ENCODE measurements around the gene CDNF.
A peak's percentile ranks its signal among the peaks of the same experiment; 100 is the strongest.
"Not testable (repeated sequence)": the region's sequence is repeated elsewhere in the genome, so short reads cannot be mapped to it uniquely, and the experiment has no call there.

Gene CDNF

GRCh38 chr10:14837757-14838581 is at the start of gene CDNF, which contains the start of the genes HSPA14 and MSANTD7:
Gene CDNF (minus strand): TSS chr10:14838037. CDS start chr10:14837946, 91 bp downstream.
Gene HSPA14 (plus strand): TSS chr10:14838306. CDS start chr10:14838403, 97 bp downstream.
Gene MSANTD7 (plus strand): TSS chr10:14838306. CDS start chr10:14842285, 3,979 bp downstream.
- peak; percentile 100 for DNase-seq (ENCODE audit: low spot score)

GRCh38 chr10:14884082-14884481 is 46.2 kb upstream of the CDNF start:
- DNase-seq (ENCODE audit: low spot score): no peak

GRCh38 chr10:14880229-14880628 is 42.4 kb upstream of the CDNF start:
- DNase-seq (ENCODE audit: low spot score): no peak

DNA sequence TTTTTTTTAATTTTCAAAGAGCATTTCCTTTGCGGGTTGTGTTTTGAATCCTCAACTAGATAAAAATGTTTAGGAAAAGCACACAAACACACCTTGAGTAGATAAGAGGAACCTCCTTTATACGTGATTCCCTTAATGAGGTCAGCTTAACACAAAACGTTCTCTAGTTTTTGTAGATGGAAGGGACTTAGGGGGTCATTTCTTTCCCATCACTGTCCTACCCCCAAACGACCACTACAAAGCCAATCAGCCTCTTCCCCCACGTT is 42.0 kb upstream of the CDNF start:
- DNase-seq (ENCODE audit: low spot score): no peak

- DNase-seq (ENCODE audit: low spot score): no peak
Observed at GRCh38 chr10:14879124-14879927, 41.5 kb upstream of the CDNF start.

DNA sequence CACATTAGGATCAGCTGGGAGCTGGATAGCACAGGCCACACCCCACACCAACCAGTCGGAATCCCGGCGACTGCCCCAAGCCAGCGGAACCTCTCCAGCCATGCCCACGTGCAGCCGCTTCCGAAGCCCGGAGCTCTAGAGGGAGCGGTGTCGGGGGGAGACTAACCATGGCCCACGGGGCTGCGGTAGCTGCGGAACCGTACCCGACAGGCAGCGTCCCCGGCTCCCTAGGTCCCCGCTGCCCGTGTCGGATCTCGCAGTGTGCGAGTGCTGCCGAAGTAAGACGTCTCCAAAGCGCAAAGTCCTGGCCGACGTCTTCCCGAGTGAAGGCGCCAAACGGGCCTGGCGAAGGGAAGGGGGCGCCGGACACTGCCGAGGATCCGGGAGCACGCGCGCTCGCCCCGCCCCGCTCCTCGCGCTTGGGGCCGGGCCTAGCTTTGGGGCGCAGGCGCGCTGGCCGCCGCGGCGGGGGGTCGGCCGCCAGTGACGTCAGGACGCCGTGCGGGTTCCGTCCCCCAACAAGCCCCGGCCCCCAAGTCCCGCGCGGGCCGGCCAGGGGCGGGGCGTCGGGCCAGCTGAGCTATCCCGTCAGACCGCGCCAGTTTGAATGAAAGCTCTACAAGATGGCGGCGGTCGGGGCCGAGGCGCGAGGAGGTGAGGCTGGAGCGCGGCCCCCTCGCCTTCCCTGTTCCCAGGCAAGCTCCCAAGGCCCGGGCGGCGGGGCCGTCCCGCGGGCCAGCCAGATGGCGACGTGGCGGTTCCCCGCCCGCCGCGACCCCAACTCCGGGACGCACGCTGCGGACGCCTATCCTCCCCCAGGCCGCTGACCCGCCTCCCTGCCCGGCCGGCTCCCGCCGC is 40.7 kb upstream of the CDNF start, which contains the start of gene SUV39H2:
Gene SUV39H2, plus strand, starts transcription at position 601 of the 858 bp plus-strand sequence. Its CDS starts 23 bp downstream, at position 624.
- DNase-seq (ENCODE audit: low spot score): peak; percentile 94

GRCh38 chr10:14876764-14877163 is 38.9 kb upstream of the CDNF start:
- DNase-seq (ENCODE audit: low spot score): no peak

GRCh38 chr10:14875941-14876340 is 38.1 kb upstream of the CDNF start:
- DNase-seq (ENCODE audit: low spot score): no peak

- no peak for DNase-seq (ENCODE audit: low spot score)
Observed at GRCh38 chr10:14873090-14873760, 35.4 kb upstream of the CDNF start.

DNA sequence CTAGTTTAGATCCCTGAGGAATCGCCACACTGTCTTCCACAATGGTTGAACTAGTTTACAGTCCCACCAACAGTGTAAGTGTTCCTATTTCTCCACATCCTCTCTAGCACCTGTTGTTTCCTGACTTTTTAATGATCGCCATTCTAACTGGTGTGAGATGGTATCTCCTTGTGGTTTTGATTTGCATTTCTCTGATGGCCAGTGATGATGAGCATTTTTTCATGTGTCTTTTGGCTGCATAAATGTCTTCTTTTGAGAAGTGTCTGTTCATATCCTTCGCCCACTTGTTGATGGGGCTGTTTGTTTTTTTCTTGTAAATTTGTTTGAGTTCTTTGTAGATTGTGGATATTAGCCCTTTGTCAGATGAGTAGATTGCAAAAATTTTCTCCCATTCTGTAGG is 27.0 kb upstream of the CDNF start:
- DNase-seq (ENCODE audit: low spot score): not testable (repeated sequence)

GRCh38 chr10:14864466-14864865 is 26.6 kb upstream of the CDNF start:
- not testable (repeated sequence) for DNase-seq (ENCODE audit: low spot score)

DNA sequence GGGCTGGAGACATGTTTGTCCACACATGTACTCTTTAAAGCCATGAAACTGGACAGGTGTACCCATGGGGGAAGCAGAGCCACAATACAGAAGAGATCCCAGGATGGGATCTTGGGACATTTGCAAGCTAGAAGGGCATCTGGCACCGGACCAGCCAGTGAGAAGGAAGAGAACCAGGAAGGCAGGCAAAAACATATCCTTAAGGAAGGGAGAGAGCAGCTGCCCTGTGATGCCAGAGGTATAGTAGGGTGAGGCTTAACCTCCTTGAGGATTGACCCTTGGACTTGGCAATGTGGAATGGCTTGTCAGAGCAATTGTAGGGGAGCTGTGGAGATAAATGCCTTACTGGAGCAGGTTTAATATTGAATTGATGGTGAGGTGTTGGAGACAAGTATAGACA is 23.0 kb upstream of the CDNF start:
- DNase-seq (ENCODE audit: low spot score): no peak

DNA sequence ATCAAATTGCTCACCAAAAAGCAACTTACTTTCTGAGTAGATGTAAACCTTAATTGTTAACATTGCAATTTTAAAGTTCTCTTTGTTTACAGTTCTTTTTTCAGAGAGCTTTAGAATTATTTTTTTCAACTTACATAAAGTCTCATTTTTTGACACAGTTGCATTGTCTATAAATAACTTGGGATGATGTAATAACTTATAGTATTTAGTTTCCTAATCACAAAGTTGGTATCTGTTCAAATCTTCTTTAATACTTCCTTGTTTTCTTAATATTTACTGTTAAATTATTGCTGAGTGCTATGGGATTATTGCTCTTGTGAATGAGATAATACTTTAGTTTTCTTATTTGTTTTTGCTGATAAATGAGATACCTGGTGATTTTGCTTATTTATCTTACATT is 21.9 kb upstream of the CDNF start:
- DNase-seq (ENCODE audit: low spot score): no peak

DNA sequence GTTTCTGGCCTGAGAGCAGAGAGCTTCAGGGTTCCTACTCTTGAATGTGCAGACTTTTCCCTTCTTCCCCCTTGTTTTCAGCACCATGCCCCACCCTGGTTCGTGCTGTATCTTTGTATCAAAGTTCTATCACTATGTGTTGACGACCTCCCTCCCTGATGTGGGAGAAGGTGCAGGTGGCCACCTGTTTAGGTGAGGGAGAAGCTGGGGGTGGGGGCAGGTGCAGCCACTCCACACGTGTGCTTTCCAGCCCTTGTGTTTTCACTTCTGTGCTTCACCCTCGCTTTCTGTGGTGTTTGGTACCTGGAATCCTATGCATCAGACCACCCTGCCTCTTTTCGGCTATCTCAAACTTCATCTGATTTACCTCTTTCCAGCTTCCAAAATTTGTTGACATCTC is 21.2 kb upstream of the CDNF start:
- no peak for DNase-seq (ENCODE audit: low spot score)

- no peak for DNase-seq (ENCODE audit: low spot score)
Observed at GRCh38 chr10:14858338-14858960, 20.6 kb upstream of the CDNF start.

DNA sequence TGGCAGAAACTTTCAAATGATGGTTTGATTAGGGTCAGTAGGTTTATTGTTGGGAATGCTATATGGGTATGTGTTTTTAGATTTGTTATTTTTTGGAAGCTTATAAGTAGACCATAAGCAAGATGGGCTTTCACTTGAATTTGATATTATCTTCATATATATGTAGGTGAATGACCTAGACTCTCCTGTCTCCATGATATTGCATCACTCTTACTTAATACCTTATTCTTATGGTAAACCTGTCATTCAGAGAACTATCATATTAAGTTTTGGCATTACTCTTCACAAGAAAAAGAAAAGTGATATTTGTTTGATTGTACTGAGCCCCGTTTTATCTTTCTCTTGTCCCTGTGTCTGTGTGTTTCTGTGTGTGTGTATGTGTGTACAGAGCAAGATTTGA is 17.6 kb upstream of the CDNF start:
- DNase-seq (ENCODE audit: low spot score): no peak

GRCh38 chr10:14852236-14852635 is 14.4 kb upstream of the CDNF start:
- no peak for DNase-seq (ENCODE audit: low spot score)

DNA sequence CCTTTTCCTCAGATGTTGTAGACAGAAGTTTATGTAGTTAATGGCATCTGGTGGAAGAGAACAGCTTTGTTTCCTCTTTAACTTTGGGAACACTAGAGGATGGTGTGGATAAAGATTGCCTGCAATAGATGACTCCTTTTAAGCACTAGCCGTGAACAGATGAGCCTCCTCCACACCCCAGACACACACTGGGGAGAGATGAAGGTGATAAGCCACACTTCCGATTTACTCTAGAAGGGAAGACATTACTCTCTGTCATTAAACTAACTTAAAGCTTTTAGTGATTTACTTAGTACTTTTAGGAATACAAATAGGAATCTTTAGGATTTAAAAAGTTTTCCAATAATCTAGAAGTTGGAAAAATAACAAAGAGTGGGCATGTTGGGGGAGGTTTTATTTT is 7.1 kb upstream of the CDNF start:
- DNase-seq (ENCODE audit: low spot score): no peak

- DNase-seq (ENCODE audit: low spot score): no peak
Observed at GRCh38 chr10:14843327-14843988, 5.6 kb upstream of the CDNF start.

GRCh38 chr10:14840178-14840577 is 2.3 kb upstream of the CDNF start:
- DNase-seq (ENCODE audit: low spot score): no peak

DNA sequence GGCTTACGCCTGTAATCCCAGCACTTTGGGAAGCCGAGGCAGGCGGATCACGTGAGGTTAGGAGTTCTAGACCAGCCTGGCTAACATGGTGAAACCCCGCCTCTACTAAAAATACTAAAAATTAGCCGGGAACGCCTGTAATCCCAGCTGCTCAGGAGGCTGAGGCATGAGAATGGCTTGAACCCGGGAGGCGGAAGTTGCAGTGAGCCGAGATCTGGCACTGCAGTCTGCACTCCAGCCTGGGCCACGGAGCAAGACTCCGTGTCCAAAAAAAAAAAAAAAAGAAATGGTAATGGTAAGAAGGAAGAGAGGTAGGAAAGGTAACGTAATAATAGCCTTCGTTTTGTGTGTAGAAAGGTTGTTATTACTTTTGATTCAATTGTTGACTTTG is 1.5 kb upstream of the CDNF start:
- no peak for DNase-seq (ENCODE audit: low spot score)

Measured in pons (tissue), 1 donor.